ENCODE data around the gene TRAPPC10. TPM values are rescaled to one million over a fixed set of nuclear protein-coding genes. Genes with fewer than 3 reads are reported as not detected.

Gene TRAPPC10
- total and polyA plus RNA-seq, 9 of the 15 experiments (the other 6 are each of a cell fraction or from before 2014, with no cell fraction given) = 1.1 to 33.8 (median 24.3) TPM

GRCh38 chr21:43974791-43975468, 37.2 kb upstream of the TRAPPC10 start (continued):
- TF ChIP-seq SMC3 (conservative IDR thresholded peaks at IDR 0.05; ENCODE audit: insufficient read depth, low read depth, low read length) = no peak
- TF ChIP-seq TCF15 (CRISPR knock-in tag; IDR thresholded peaks at IDR 0.05) = no peak
- TF ChIP-seq ZBTB9 (CRISPR knock-in tag; IDR thresholded peaks at IDR 0.05) = no peak
- TF ChIP-seq NRF1 (conservative IDR thresholded peaks at IDR 0.05 in 1 of 2, IDR thresholded peaks at IDR 0.05 in 1 of 2) = no peak
- TF ChIP-seq HLTF (IDR thresholded peaks at IDR 0.05) = peak; percentile 77; the same call in 1 of the 2 replicates
- TF ChIP-seq POLR2B (IDR thresholded peaks at IDR 0.05; ENCODE audit: low read depth, partially characterized antibody) = peak; percentile 61
- no peak for TF ChIP-seq GABPB2 (CRISPR knock-in tag; conservative IDR thresholded peaks at IDR 0.05)
- no peak for TF ChIP-seq CEBPZ (IDR thresholded peaks at IDR 0.05; ENCODE audit: borderline replicate concordance, low read depth, low read length)
- no peak for TF ChIP-seq TARDBP (IDR thresholded peaks at IDR 0.05)
- no peak for TF ChIP-seq NFATC3 (IDR thresholded peaks at IDR 0.05)
- no peak for TF ChIP-seq HDAC8 (tag; IDR thresholded peaks at IDR 0.05)
- no peak for TF ChIP-seq ETS1 (conservative IDR thresholded peaks at IDR 0.05; ENCODE audit: control insufficient read depth, low read depth, low read length)
- TF ChIP-seq POLR2G (IDR thresholded peaks at IDR 0.05; ENCODE audit: low read depth, low read length) = peak; percentile 41; the same call in 1 of the 2 replicates
- no peak for TF ChIP-seq ILK (tag; IDR thresholded peaks at IDR 0.05; ENCODE audit: borderline replicate concordance, low read depth)
- TF ChIP-seq ZNF398 (CRISPR knock-in tag; IDR thresholded peaks at IDR 0.05) = no peak
- no peak for TF ChIP-seq E2F4 (CRISPR knock-in tag; IDR thresholded peaks at IDR 0.05; ENCODE audit: low read depth)

Measured in K562 (cell line).